ENCODE data around the gene PLPPR3. TPM values are rescaled to one million over a fixed set of nuclear protein-coding genes. Genes with fewer than 3 reads are reported as not detected.
A peak's percentile ranks its signal among the peaks of the same experiment; 100 is the strongest.

The PLPPR3 gene
- total and polyA plus RNA-seq, 9 of the 15 experiments (the other 6 are each of a cell fraction or from before 2014, with no cell fraction given): 0.01 to 48.2 (median 8.6) TPM

- TF ChIP-seq ZBTB40 (IDR thresholded peaks at IDR 0.05): 0 out of 2 replicates have a peak, but pooled peaks have one; percentile 33
- TF ChIP-seq ZBTB40 (CRISPR knock-in tag; IDR thresholded peaks at IDR 0.05): no peak
- no peak for TF ChIP-seq ZNF318 (IDR thresholded peaks at IDR 0.05; ENCODE audit: borderline replicate concordance in 1 of 2, low read depth in 1 of 2)
- peak in 1 of 2 experiments; percentile 64; a peak in 1 of 4 replicates for TF ChIP-seq RCOR1 (IDR thresholded peaks at IDR 0.05; ENCODE audit: borderline replicate concordance in 1 of 2, low read depth in 2 of 2, low read length in 2 of 2)
- peak; percentile 73; the same call in 1 of the 2 replicates for TF ChIP-seq ZNF740 (CRISPR knock-in tag; IDR thresholded peaks at IDR 0.05)
- peak in 1 of 2 experiments; percentile 67; a peak in 1 of 4 replicates for TF ChIP-seq ZNF740 (tag; IDR thresholded peaks at IDR 0.05)
- no peak for TF ChIP-seq LEF1 (IDR thresholded peaks at IDR 0.05)
- peak; percentile 84 to 88 for TF ChIP-seq RAD21 (CRISPR knock-in tag; conservative IDR thresholded peaks at IDR 0.05 in 1 of 2, IDR thresholded peaks at IDR 0.05 in 1 of 2)
- peak; percentile 12 to 69; a peak in 2 of 4 replicates for TF ChIP-seq KDM1A (IDR thresholded peaks at IDR 0.05)
These were observed 50.4 kb downstream of the PLPPR3 start (continued) for GRCh38 chr19:771332-771785.

All from K562 (cell line).